ENCODE results near the gene ZG16B.

Gene ZG16B

DNA sequence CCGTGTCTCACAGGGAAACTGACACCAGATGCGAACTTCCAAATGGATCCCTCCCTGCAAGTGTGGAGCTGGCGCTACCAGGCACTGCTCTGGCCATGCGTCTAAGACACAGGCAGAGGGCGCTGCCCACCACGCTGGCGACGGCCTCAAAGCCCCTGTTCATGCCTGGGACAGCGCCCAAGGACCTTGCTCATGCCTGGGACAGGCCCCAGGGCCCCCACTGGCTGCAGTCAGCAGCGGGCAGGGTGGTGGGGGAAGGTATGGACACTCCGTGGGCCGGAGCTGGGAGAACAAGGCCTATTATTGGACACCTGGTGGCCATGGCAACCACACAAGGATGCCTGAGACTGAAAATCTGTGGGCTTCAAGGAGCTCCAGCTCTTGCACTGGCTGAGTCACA, 8.8 kb downstream of the ZG16B start (continued):
- TF ChIP-seq, protein P1, sequence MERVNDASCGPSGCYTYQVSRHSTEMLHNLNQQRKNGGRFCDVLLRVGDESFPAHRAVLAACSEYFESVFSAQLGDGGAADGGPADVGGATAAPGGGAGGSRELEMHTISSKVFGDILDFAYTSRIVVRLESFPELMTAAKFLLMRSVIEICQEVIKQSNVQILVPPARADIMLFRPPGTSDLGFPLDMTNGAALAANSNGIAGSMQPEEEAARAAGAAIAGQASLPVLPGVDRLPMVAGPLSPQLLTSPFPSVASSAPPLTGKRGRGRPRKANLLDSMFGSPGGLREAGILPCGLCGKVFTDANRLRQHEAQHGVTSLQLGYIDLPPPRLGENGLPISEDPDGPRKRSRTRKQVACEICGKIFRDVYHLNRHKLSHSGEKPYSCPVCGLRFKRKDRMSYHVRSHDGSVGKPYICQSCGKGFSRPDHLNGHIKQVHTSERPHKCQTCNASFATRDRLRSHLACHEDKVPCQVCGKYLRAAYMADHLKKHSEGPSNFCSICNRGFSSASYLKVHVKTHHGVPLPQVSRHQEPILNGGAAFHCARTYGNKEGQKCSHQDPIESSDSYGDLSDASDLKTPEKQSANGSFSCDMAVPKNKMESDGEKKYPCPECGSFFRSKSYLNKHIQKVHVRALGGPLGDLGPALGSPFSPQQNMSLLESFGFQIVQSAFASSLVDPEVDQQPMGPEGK (tag by site-specific recombination; IDR thresholded peaks at IDR 0.05) = peak; percentile 63
- peak; percentile 67 for TF ChIP-seq ZNF654 (tag by site-specific recombination; IDR thresholded peaks at IDR 0.05; ENCODE audit: low read depth)
- TF ChIP-seq, protein P2, sequence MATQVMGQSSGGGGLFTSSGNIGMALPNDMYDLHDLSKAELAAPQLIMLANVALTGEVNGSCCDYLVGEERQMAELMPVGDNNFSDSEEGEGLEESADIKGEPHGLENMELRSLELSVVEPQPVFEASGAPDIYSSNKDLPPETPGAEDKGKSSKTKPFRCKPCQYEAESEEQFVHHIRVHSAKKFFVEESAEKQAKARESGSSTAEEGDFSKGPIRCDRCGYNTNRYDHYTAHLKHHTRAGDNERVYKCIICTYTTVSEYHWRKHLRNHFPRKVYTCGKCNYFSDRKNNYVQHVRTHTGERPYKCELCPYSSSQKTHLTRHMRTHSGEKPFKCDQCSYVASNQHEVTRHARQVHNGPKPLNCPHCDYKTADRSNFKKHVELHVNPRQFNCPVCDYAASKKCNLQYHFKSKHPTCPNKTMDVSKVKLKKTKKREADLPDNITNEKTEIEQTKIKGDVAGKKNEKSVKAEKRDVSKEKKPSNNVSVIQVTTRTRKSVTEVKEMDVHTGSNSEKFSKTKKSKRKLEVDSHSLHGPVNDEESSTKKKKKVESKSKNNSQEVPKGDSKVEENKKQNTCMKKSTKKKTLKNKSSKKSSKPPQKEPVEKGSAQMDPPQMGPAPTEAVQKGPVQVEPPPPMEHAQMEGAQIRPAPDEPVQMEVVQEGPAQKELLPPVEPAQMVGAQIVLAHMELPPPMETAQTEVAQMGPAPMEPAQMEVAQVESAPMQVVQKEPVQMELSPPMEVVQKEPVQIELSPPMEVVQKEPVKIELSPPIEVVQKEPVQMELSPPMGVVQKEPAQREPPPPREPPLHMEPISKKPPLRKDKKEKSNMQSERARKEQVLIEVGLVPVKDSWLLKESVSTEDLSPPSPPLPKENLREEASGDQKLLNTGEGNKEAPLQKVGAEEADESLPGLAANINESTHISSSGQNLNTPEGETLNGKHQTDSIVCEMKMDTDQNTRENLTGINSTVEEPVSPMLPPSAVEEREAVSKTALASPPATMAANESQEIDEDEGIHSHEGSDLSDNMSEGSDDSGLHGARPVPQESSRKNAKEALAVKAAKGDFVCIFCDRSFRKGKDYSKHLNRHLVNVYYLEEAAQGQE (tag by site-specific recombination; IDR thresholded peaks at IDR 0.05) = peak; percentile 61; the same call in 1 of the 2 replicates
- no peak for TF ChIP-seq ZNF544 (tag by site-specific recombination; IDR thresholded peaks at IDR 0.05)
- TF ChIP-seq ZNF610 (tag by site-specific recombination; IDR thresholded peaks at IDR 0.05; ENCODE audit: borderline replicate concordance) = no peak
- TF ChIP-seq ZNF2 (tag by site-specific recombination; IDR thresholded peaks at IDR 0.05) = peak; percentile 79; the same call in 1 of the 2 replicates

DNA sequence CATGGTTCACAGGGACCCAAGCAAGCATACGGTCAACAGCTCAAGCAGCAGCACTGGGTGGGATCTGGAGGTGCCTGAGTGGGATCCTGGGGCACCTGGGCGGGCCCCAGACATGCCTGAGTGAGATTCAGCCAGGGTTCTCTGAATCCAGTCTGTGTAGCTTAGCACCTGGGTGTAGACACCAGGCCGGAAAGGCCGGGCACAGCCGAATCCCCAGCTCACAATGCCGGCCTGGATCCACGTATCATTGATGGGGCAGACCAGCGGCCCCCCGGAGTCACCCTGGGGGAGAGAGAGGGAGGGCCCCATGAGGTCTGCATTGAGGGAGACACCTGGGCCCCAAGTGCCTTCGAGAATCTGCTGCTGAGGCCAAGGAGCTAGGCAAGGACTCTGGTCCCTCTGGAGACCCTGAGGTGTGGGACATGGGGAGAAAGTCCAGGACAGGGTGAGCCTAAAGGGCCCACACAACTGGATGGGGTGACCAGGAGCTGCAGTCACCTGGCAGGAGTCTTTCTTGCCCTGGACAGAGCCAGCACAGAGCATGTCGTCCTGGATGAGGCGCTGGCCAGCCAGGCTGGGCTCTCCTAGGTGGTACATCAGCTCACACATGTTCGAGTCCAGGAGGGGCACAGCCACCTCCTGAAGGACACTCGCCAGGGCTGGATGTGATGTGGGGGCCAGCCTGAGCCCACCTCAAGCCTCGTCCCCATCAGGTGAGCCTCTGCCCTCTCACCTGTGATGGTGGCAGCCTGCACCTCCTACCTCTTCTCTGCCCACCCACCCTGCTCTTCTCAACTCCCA, 9.7 kb downstream of the ZG16B start:
- ChIA-PET CTCF (interaction anchor here (0.6 to 3.0 kb wide), 21 partner anchors 8 to 190 kb away, joined by 3 to 25 read pairs (median 6); partner anchors contain the start of gene ZG16B), POLR2A (interaction anchor here (2.0 kb wide), 1 partner anchor 28 kb away, joined by 14 read pairs; no protein-coding TSS in a partner anchor)
- no peak overlapping the region for H3K4me3 ChIP-seq (ENCODE audit: low read depth, low read length)
- TF ChIP-seq ZNF266 (tag by site-specific recombination; IDR thresholded peaks at IDR 0.05; ENCODE audit: low read depth) (no peak), ZNF830 (tag by site-specific recombination; IDR thresholded peaks at IDR 0.05; ENCODE audit: low read depth) (no peak), GLIS1 (tag by site-specific recombination; IDR thresholded peaks at IDR 0.05) (no peak), GLIS2 (tag by site-specific recombination; IDR thresholded peaks at IDR 0.05) (no peak), ZNF366 (tag by site-specific recombination; conservative IDR thresholded peaks at IDR 0.05) (no peak), ZNF677 (tag by site-specific recombination; IDR thresholded peaks at IDR 0.05) (no peak), ZNF837 (tag by site-specific recombination; IDR thresholded peaks at IDR 0.05) (no peak)
- H3K36me3 ChIP-seq (ENCODE audit: control insufficient read depth in 2 of 2, insufficient read depth in 1 of 2, low read length in 2 of 2) = no peaks in the 10 kb centered on the region
- no peak overlapping the region for H3K27ac ChIP-seq (ENCODE audit: extremely low read depth, low read depth, low read length)
- H3K4me1 ChIP-seq (ENCODE audit: control insufficient read depth, insufficient read depth, low read length) = no peaks in the 10 kb centered on the region
- no peaks in the 10 kb centered on the region for H3K9me3 ChIP-seq (ENCODE audit: control insufficient read depth, insufficient read depth, low read depth, low read length)

DNA sequence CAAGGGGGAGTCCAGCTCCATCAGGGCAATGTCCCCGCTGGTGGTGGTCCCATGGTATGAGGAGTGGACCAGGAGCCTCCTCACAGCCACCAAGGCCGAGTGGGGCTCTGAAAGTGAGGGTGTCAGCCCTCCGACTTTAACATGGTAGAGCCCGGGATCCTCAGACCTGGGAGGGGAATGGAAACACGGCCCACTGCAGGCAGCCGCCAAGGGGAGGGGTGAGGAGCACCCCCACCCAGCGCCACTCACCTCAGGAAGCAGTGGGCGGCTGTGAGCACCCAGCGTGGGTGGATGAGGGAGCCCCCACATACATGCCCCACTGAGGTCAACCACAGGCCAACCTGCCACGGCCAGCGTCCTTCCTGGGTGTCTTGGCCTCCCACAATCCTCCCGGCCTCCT, 10.8 kb downstream of the ZG16B start:
- no peak overlapping the region for H3K4me3 ChIP-seq (ENCODE audit: low read depth, low read length)
- TF ChIP-seq SALL2 (tag by site-specific recombination; IDR thresholded peaks at IDR 0.05; ENCODE audit: borderline replicate concordance) (no peak), ZXDB (tag by site-specific recombination; IDR thresholded peaks at IDR 0.05) (no peak), KLF1 (tag by site-specific recombination; IDR thresholded peaks at IDR 0.05) (no peak), ZNF473 (tag by site-specific recombination; IDR thresholded peaks at IDR 0.05) (no peak), ZFHX2 (tag by site-specific recombination; conservative IDR thresholded peaks at IDR 0.05) (peak; percentile 58; the same call in 1 of the 2 replicates), ZNF558 (tag by site-specific recombination; IDR thresholded peaks at IDR 0.05) (no peak), ZNF48 (tag by site-specific recombination; IDR thresholded peaks at IDR 0.05) (no peak), ZNF324 (tag by site-specific recombination; IDR thresholded peaks at IDR 0.05) (no peak), ZNF423 (tag by site-specific recombination; IDR thresholded peaks at IDR 0.05) (no peak), SP2 (tag by site-specific recombination; IDR thresholded peaks at IDR 0.05) (no peak), MEIS1 (CRISPR knock-in tag; IDR thresholded peaks at IDR 0.05; ENCODE audit: borderline replicate concordance) (no peak), EGR2 (tag by site-specific recombination; IDR thresholded peaks at IDR 0.05; ENCODE audit: low read depth) (peak; percentile 59), ZNF677 (tag by site-specific recombination; IDR thresholded peaks at IDR 0.05) (no peak)
- TF ChIP-seq, protein P3, sequence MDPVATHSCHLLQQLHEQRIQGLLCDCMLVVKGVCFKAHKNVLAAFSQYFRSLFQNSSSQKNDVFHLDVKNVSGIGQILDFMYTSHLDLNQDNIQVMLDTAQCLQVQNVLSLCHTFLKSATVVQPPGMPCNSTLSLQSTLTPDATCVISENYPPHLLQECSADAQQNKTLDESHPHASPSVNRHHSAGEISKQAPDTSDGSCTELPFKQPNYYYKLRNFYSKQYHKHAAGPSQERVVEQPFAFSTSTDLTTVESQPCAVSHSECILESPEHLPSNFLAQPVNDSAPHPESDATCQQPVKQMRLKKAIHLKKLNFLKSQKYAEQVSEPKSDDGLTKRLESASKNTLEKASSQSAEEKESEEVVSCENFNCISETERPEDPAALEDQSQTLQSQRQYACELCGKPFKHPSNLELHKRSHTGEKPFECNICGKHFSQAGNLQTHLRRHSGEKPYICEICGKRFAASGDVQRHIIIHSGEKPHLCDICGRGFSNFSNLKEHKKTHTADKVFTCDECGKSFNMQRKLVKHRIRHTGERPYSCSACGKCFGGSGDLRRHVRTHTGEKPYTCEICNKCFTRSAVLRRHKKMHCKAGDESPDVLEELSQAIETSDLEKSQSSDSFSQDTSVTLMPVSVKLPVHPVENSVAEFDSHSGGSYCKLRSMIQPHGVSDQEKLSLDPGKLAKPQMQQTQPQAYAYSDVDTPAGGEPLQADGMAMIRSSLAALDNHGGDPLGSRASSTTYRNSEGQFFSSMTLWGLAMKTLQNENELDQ (tag by site-specific recombination; IDR thresholded peaks at IDR 0.05; ENCODE audit: low read depth) = no peak
- no peaks in the 10 kb centered on the region for H3K9me3 ChIP-seq (ENCODE audit: control insufficient read depth, insufficient read depth, low read depth, low read length)
- no peak overlapping the region for H3K27ac ChIP-seq (ENCODE audit: extremely low read depth, low read depth, low read length)
- POLR2A ChIA-PET = no interaction called here
- no peaks in the 10 kb centered on the region for H3K4me1 ChIP-seq (ENCODE audit: control insufficient read depth, insufficient read depth, low read length)
- CTCF ChIA-PET = interaction anchor here (0.7 kb wide), 1 partner anchor 123 kb away, joined by 7 read pairs; no protein-coding TSS in a partner anchor
- no peaks in the 10 kb centered on the region for H3K36me3 ChIP-seq (ENCODE audit: control insufficient read depth in 2 of 2, insufficient read depth in 1 of 2, low read length in 2 of 2)
